Lung (tissue), 12 donors: Measurements from ENCODE around the gene GRN. TPM values are rescaled to one million over a fixed set of nuclear protein-coding genes. Genes with fewer than 3 reads are reported as not detected.

Experiments
- ATAC-seq: fragments of 200-7000 bp; cut with Tn5 transposase; one replicate; pipeline ENCODE4 v1.9.1; 2020; ENCODE audit warnings: moderate number of reproducible peaks; ENCODE audit not compliant: insufficient read depth, low FRiP score
- DNase-seq, 3 donors: peaks; one replicate each; pipeline ENCODE4 v3.0.0-alpha.2; 2013 to 2017
- H3K27ac ChIP-seq, 2 donors: one replicate each; pipeline ENCODE4 v1.5.1; 2013; ENCODE audit warnings: mild to moderate bottlenecking in 2 of 2, moderate library complexity in 2 of 2, control low read depth in 1 of 2, inconsistent platforms in 1 of 2, low read depth in 1 of 2, low read length in 1 of 2
- H3K27me3 ChIP-seq, 3 donors: one replicate each; pipeline ENCODE4 v1.5.1; 2013; ENCODE audit warnings: low read length in 2 of 3; ENCODE audit not compliant: control insufficient read depth in 3 of 3, insufficient read depth in 3 of 3
- H3K36me3 ChIP-seq, 4 donors: one replicate each; pipeline ENCODE4 v1.5.1; 2013; ENCODE audit warnings: low read length in 4 of 4, mild to moderate bottlenecking in 1 of 4, moderate library complexity in 1 of 4; ENCODE audit not compliant: control insufficient read depth in 4 of 4, insufficient read depth in 4 of 4
- H3K4me1 ChIP-seq, 5 donors: one replicate each; pipeline ENCODE4 v1.5.1; 2013; ENCODE audit warnings: low read length in 5 of 5, mild to moderate bottlenecking in 2 of 5, moderate library complexity in 1 of 5; ENCODE audit not compliant: control insufficient read depth in 5 of 5, insufficient read depth in 5 of 5
- H3K4me3 ChIP-seq: one replicate; pipeline ENCODE4 v1.5.1; 2013; ENCODE audit warnings: mild to moderate bottlenecking, control low read depth, moderate library complexity
- H3K9ac ChIP-seq, 2 donors: one replicate each; pipeline ENCODE4 v1.5.1; 2013; ENCODE audit warnings: low read length in 2 of 2, control low read depth in 1 of 2; ENCODE audit not compliant: insufficient read depth in 1 of 2
- H3K9me3 ChIP-seq, 4 donors: one replicate each; pipeline ENCODE4 v1.5.1; 2013; ENCODE audit warnings: low read length in 3 of 4, mild to moderate bottlenecking in 1 of 4, moderate library complexity in 1 of 4; ENCODE audit not compliant: control insufficient read depth in 4 of 4, insufficient read depth in 3 of 4
- WGBS, 2 donors: extraction: QIAGEN DNeasy Blood & Tissue Kit; methylation state at CpG; one replicate each; pipeline ENCODE4 v1.1.7; 2013; 5-methylcytosine and 5-hydroxymethylcytosine counted together
- polyA plus RNA-seq, 2 donors: library from polyadenylated mRNA; stranded (reverse); fragments of 200-250 nt; gene quantifications; one replicate each; pipeline ENCODE4 v1.2.1, GENCODE V29; 2013
- total RNA-seq, 2 donors: library from RNA; depleted of rRNA in 1 of 2; stranded (reverse); fragments of >200 nt in 1 of 2; gene quantifications; one replicate each; pipeline ENCODE4 v1.2.1, GENCODE V29; 2014 to 2021
- TF ChIP-seq, protein P1 (sequence below): IDR thresholded peaks from 2 replicates; pipeline ENCODE4 v1.5.1; 2012; ENCODE audit warnings: mild to moderate bottlenecking; ENCODE audit errors: control extremely low read depth, extremely low read depth
- donor health status: control.
- donor health status: control.
- donor health status: Bipolar disorder and iron deficiency.
- donor health status: healthy.
- donor health status: DM: yes; HTN: yes; CAD: no.

GRN gene
- total and polyA plus RNA-seq, 4 donors: 160 to 753 (median 510) TPM

DNA sequence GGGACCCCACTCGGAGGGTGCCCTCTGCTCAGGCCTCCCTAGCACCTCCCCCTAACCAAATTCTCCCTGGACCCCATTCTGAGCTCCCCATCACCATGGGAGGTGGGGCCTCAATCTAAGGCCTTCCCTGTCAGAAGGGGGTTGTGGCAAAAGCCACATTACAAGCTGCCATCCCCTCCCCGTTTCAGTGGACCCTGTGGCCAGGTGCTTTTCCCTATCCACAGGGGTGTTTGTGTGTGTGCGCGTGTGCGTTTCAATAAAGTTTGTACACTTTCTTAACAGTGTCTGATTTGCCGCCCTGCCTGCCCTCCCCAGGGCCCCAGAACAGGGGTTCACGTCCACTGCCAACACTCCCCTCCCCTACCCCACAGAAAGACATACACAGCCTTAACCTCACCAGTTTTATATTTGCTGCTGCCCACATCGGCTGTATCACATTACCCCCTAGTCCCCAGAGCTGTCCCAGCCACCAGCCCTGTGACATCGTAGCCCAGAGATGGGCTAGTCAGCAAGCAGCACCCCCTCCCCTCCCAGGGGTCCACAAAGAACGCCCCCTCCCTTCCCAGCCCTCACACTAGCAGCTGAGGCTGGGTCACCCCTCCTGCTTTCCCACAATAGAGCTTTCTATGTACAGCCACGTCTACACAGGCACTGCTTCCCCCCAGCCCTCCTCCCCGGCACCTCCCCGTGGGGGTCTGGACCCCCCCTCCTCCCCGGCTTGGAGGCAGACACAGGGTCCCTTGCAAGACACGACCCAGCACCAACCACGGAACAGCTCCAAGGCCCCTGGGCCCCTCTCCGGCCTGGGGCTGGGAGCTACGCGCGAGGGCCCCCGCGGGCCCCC is 7.9 kb downstream of the GRN start:
- Histone ChIP-seq H3K36me3 (peaks cover 0 to 43% (median 4%) of the 10 kb centered on the region in 4 donors), H3K27me3 (no peaks in the 10 kb centered on the region), H3K4me1 (peaks cover 0 to 5% (median 0%) of the 10 kb centered on the region in 5 donors), H3K9me3 (no peaks in the 10 kb centered on the region), H3K4me3 (no peak overlapping the region), H3K27ac (no peak overlapping the region), H3K9ac (no peak overlapping the region)
- DNase-seq: no peak
- no peak for ATAC-seq
- TF ChIP-seq, protein P1, sequence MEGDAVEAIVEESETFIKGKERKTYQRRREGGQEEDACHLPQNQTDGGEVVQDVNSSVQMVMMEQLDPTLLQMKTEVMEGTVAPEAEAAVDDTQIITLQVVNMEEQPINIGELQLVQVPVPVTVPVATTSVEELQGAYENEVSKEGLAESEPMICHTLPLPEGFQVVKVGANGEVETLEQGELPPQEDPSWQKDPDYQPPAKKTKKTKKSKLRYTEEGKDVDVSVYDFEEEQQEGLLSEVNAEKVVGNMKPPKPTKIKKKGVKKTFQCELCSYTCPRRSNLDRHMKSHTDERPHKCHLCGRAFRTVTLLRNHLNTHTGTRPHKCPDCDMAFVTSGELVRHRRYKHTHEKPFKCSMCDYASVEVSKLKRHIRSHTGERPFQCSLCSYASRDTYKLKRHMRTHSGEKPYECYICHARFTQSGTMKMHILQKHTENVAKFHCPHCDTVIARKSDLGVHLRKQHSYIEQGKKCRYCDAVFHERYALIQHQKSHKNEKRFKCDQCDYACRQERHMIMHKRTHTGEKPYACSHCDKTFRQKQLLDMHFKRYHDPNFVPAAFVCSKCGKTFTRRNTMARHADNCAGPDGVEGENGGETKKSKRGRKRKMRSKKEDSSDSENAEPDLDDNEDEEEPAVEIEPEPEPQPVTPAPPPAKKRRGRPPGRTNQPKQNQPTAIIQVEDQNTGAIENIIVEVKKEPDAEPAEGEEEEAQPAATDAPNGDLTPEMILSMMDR: no peak
- WGBS, 2 donors: 53 to 61% methylated on average over 22 of the region's 22 CpGs

DNA sequence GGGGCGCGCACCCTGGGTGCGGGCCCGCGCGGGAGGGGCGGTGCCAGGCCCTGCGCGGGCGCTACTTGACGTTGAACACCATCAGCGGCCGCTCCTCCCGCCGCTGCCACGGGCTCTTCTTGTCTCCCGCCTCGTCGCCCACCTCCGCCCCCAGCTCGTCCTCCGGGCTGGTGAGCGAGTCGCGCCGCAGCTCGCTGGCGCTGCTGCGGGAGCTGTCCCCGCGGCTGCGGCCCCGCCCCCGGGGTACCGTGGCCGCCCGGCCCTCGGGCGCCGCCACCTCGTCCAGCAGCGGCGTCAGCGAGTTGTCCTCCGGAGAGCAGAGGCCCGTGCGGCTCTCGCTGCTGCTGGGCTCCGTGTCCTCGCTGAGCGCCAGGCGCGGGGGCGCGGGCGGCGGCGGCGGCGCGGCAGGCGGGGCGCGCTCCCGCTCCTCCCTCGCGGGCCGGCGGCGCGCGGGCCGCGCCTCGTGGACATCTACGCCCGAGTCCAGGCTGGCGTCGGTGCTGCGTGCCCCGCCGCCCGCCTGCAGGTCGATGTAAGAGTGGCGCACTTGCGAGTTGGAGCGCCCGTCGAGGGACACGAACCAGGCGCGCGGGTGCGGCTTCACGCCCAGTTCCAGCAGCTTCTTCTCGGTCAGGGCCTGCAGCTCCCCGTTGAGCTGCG is 8.7 kb downstream of the GRN start:
- DNase-seq (peak in 1 of 3 donors; percentile 39), ATAC-seq (no peak)
- TF ChIP-seq, protein P1: no peak
- peaks cover 0 to 43% (median 6%) of the 10 kb centered on the region in 4 donors for H3K36me3 ChIP-seq
- 35 to 50% methylated on average over 90 to 98 of the region's 98 CpGs for WGBS, 2 donors
- no peak overlapping the region for H3K4me3 ChIP-seq
- no peaks in the 10 kb centered on the region for H3K27me3 ChIP-seq
- H3K9ac ChIP-seq: no peak overlapping the region
- H3K4me1 ChIP-seq: peaks cover 0 to 2% (median 0%) of the 10 kb centered on the region in 5 donors
- no peak overlapping the region for H3K27ac ChIP-seq
- H3K9me3 ChIP-seq: no peaks in the 10 kb centered on the region

DNA sequence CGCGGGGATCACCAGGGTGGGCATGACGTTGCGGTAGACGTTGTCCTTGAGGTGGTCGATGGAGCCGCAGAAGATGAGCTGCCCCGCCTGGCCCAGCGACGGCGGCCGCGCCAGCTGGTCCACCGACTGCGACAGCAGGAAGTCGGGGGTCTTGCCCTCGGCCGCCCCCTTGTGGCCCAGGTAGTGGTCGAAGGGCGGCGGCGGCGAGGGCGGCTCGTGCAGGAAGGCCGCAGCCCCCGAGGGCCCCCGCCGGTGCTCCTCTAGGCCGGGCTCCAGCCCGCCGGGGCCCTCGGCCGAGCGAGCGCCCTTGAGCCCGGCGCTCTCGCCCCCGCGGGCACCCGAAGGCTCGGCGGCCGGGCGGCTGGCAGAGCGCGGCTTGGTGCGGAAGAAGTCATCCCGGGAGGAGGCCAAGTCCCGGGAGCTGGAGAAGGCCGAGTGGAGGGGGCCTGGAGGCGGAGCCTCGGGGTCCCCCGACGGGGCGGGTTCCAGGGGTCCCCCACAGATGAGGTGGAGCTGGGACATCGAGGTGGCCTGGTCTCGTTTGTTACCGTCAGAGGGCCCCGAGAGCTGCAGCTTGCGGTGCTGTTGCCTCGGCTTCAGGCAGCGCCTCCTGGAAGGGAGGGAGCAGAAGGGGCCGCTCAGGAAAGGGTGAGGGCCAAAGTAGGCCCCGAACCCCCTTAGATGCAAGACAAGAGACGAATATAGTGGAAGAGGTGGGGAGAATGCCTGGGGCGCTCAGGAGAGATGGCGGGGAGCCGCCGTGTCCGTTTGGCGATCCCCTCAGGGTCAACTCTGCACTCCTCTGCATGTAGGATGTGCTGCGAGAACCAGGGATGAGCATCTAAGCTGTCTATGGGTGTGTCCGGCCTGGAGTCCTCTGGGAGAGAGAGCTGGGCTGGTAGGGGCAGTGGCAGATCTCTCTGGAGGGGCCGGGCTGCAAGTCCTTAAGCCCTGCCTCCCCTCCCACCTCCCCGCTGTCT is 9.8 kb downstream of the GRN start:
- TF ChIP-seq, protein P1: no peak
- ATAC-seq: no peak
- Histone ChIP-seq H3K4me3 (no peak overlapping the region), H3K27ac (no peak overlapping the region), H3K4me1 (peaks cover 0 to under 1% (median 0%) of the 10 kb centered on the region in 5 donors), H3K27me3 (no peaks in the 10 kb centered on the region), H3K9ac (no peak overlapping the region), H3K36me3 (peaks cover 0 to 34% (median 5%) of the 10 kb centered on the region in 4 donors), H3K9me3 (no peaks in the 10 kb centered on the region)
- DNase-seq: peak in 1 of 3 donors; percentile 53
- 46 to 62% methylated on average over 75 to 77 of the region's 77 CpGs for WGBS, 2 donors
